ENCODE measurements around the gene PAIP1.
"Not testable (repeated sequence)": the region's sequence is repeated elsewhere in the genome, so short reads cannot be mapped to it uniquely, and the experiment has no call there.

Gene PAIP1

DNA sequence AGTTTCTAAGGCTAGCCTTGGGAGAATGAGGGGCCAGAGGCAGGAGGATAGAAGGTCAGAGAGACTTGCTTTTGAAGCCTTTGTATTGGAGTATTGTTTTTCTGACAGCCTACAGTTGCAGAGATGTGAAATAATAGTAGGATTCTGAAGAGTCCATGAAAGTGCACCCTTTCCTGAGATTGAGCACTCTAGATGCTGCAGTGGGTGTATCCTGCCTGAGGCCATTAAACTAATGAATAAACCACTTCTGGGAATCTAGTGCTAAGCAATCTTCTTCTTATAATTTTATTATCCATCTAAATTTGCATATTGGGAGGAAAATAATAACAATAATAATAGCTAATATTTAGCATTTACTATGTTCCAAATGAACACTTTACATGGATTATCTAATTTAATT lies 26.8 kb upstream of the PAIP1 start:
- DNase-seq (ENCODE audit: insufficient read length, low spot score) (no peak), FAIRE-seq (no peak)
- TF ChIP-seq, protein P1, sequence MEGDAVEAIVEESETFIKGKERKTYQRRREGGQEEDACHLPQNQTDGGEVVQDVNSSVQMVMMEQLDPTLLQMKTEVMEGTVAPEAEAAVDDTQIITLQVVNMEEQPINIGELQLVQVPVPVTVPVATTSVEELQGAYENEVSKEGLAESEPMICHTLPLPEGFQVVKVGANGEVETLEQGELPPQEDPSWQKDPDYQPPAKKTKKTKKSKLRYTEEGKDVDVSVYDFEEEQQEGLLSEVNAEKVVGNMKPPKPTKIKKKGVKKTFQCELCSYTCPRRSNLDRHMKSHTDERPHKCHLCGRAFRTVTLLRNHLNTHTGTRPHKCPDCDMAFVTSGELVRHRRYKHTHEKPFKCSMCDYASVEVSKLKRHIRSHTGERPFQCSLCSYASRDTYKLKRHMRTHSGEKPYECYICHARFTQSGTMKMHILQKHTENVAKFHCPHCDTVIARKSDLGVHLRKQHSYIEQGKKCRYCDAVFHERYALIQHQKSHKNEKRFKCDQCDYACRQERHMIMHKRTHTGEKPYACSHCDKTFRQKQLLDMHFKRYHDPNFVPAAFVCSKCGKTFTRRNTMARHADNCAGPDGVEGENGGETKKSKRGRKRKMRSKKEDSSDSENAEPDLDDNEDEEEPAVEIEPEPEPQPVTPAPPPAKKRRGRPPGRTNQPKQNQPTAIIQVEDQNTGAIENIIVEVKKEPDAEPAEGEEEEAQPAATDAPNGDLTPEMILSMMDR (IDR thresholded peaks at IDR 0.05; ENCODE audit: insufficient read depth, missing control alignments), result no peak

DNA sequence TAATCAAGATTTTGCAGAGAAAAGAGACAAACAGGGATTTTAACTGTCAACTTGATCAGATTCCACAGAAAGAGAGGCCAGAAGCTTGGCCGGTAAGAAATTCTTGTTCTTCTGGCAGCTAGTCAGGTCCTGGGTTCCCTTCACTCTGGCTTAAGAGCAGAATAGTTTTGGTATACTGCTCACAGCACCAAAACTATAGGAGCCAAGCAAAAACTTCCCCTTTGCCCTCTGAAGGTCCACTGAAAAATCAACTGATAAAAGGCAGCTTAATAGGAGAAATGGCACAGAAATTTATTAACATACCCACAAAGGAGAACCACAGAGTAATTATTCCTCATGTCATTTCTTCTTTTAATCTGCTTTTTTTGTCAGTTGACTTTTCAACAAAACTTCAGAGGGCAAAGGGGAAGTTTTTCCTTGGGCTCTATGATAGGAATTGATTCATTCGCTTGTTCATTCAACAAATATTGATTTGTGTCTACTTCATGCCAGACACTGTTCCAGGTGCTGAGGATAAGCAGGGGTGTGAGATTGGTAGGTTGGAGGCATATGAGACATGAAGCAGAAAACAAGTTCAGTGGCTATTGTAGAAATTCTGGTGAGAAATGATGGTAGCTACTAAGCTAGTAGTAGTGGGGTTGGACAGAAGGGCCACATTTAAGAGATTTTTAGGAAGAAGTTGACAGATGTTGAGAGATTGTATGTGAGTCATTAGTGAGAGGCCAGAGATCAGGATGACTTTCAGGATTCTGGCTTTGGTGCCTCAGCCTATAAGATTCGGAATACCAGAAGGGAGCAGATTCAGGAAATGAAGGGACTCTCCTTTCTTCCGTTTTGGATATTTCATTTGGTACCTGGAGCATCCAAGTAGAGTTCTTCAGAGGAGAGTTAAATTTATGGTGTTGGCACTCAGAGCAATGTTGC lies 25.5 kb upstream of the PAIP1 start:
- no peak for FAIRE-seq
- TF ChIP-seq, protein P1 (IDR thresholded peaks at IDR 0.05; ENCODE audit: insufficient read depth, missing control alignments), result no peak

DNA sequence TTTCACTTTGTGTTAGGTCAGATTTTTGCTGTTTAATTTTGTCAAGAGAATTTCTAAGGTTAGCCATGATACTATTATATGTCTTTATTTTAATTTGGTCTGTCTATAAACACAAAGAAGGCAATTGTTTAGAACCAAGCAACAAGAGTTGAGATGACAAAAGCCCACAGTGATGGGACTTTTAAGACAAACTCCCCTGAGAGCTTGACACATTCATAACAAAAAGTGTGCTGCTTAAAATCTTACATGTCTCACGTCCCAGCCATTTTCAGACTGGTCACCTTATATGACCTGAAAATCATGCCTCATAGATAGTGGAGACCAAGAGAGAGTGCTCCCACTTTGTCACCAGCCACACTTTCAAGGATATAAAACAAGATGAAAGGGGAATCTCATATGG lies 24.5 kb upstream of the PAIP1 start:
- TF ChIP-seq, protein P1 (IDR thresholded peaks at IDR 0.05; ENCODE audit: insufficient read depth, missing control alignments), result no peak
- DNase-seq (ENCODE audit: insufficient read length, low spot score), result no peak
- no peak for FAIRE-seq

More for the DNA sequence above, 25.5 kb upstream of the PAIP1 start:
- DNase-seq (ENCODE audit: insufficient read length, low spot score), result no peak

DNA sequence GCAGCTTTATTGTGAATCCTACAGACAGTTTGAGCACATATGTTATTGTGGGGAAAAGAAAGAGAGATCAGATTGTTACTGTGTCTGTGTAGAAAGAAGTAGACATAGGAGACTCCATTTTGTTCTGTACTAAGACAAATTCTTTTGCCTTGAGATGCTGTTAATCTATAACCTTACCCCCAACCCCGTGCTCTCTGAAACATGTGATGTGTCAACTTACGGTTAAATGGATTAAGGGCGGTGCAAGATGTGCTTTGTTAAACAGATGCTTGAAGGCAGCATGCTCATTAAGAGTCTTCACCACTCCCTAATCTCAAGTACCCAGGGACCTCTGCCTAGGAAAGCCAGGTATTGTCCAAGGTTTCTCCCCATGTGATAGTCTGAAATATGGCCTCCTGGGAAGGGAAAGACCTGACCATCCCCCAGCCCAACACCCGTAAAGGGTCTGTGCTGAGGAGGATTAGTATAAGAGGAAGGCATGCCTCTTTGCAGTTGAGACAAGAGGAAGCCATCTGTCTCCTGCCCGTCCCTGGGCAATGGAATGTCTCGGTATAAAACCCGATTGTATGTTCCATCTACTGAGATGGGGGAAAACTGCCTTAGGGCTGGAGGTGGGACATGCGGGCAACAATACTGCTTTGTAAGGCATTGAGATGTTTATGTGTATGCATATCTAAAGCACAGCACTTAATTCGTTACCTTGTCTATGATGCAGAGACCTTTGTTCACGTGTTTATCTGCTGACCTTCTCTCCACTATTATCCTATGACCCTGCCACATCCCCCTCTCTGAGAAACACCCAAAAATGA lies 23.7 kb upstream of the PAIP1 start:
- not testable (repeated sequence) for DNase-seq (ENCODE audit: insufficient read length, low spot score)

DNA sequence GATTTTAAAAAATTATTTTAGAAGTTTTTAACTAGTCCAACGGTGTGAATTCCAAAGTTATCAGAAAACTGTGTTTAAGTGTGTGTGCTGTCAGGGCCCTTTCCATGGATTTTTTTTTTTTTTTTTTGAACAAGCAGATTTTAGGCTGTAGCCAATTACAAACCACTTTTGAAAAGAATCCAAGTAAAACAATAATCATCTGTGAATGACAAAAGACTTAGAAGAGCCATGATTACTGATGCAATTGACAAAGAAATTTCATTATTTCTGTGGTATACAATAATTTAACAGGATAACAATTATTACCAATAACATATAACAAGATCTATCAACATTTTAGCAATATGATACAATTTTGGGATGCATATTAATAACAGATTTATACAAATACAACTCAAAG lies 16.2 kb upstream of the PAIP1 start:
- FAIRE-seq, result no peak
- TF ChIP-seq, protein P1 (IDR thresholded peaks at IDR 0.05; ENCODE audit: insufficient read depth, missing control alignments), result no peak
- DNase-seq (ENCODE audit: insufficient read length, low spot score), result no peak

More for the DNA sequence above, 23.7 kb upstream of the PAIP1 start:
- not testable (repeated sequence) for FAIRE-seq

DNA sequence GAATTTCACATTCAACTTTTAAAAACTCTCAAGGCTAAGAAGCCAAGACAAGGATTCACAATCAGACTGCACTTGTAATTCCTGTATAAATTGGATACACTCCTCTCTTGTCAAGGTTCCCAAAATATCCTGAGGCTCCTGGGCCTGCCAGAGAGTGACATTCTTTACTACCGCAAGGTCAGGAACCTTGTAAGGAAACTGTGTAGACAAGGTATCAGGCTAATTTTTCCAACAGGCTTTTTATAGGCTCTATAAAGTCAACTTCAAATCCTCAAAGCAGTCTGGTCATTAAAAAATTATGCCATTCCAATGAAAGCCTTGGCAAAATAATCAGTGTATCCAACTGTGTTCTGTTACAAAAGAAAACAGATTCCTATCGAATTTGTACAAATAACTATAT lies 15.5 kb upstream of the PAIP1 start:
- TF ChIP-seq, protein P1 (IDR thresholded peaks at IDR 0.05; ENCODE audit: insufficient read depth, missing control alignments), result no peak
- FAIRE-seq (no peak), DNase-seq (ENCODE audit: insufficient read length, low spot score) (no peak)

DNA sequence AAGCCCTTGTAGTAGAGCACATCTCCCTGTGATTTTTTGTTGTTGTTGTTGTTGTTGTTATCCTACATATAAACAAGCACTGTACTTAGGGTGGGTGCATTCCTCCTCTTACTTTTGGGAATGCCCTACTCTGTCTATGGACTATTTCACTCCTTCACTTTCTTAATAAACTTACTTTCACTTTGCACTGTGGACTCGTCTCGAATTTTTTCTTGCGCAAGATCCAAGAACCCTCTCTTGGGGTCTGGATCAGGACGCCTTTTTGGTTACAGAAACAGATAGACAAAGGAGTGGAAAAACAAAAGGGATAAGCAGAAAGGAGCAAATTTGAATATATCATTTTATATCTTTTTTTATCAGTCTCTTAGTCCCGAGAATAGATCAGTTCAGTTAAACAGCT lies 14.4 kb upstream of the PAIP1 start:
- TF ChIP-seq, protein P1 (IDR thresholded peaks at IDR 0.05; ENCODE audit: insufficient read depth, missing control alignments), result no peak
- FAIRE-seq (no peak), DNase-seq (ENCODE audit: insufficient read length, low spot score) (no peak)
